Endothelial cell of umbilical vein (primary cell): Measurements from ENCODE around the gene ZDHHC9. TPM values are rescaled to one million over a fixed set of nuclear protein-coding genes. Genes with fewer than 3 reads are reported as not detected.
A peak's percentile ranks its signal among the peaks of the same experiment; 100 is the strongest.

ENCODE experiments used
- BruUV-seq: library from RNA; stranded (reverse); fragments of 400-500 nt; replicated peaks from 2 replicates; lab custom pipeline; 2021; lab: Mats Ljungman, UMichigan
- CTCF ChIA-PET: fragments of 300-600, 350-600 bp; sonication (Branson Sonifier 250); formaldehyde crosslinking; loops from one replicate; lab custom pipeline; 2021; ENCODE audit warnings: antibody characterized with exemption, inconsistent platforms; lab: Charles Lee
- POLR2A ChIA-PET: fragments of 300-600, 350-600 bp; sonication (Branson Sonifier 250); formaldehyde crosslinking; loops from one replicate; lab custom pipeline; 2021; ENCODE audit warnings: antibody characterized with exemption, inconsistent platforms; lab: Charles Lee
- DNase-seq: peaks from one replicate; pipeline ENCODE4 v3.0.0-alpha.2; 2011; ENCODE audit warnings: low read depth, low spot score
- FAIRE-seq: peaks from 2 replicates; lab custom pipeline; 2011; peaks lifted over from hg19 to GRCh38; lab: Jason Lieb, UNC
- H2AFZ ChIP-seq: 2 replicates; pipeline ENCODE4 v1.6.0; 2012; ENCODE audit warnings: low read depth, low read length, control low read depth, inconsistent platforms
- H3K27ac ChIP-seq: 2 replicates; pipeline ENCODE4 v1.5.1; 2011; ENCODE audit warnings: low read depth, mild to moderate bottlenecking, control low read depth, low read length, moderate library complexity; ENCODE audit not compliant: insufficient read depth
- H3K27me3 ChIP-seq, 2 experiments: 2 replicates each; pipeline versions ENCODE4 v1.6.0 to v1.6.1; 2011; ENCODE audit warnings: low read length in 2 of 2, mixed read lengths in 1 of 2; ENCODE audit not compliant: control insufficient read depth in 2 of 2, insufficient read depth in 2 of 2
- H3K36me3 ChIP-seq, 2 experiments: 2 replicates in 1 of 2; 3 replicates in 1 of 2; pipeline ENCODE4 v1.5.1; 2011; ENCODE audit warnings: low read length in 2 of 2, mild to moderate bottlenecking in 1 of 2, moderate library complexity in 1 of 2; ENCODE audit not compliant: control insufficient read depth in 2 of 2, insufficient read depth in 2 of 2; ENCODE audit errors: extremely low read depth in 1 of 2
- H3K4me1 ChIP-seq: 3 replicates; pipeline ENCODE4 v1.5.1; 2011; ENCODE audit warnings: mild to moderate bottlenecking, low read length; ENCODE audit not compliant: control insufficient read depth, insufficient read depth; ENCODE audit errors: extremely low read depth
- H3K4me2 ChIP-seq: 2 replicates; pipeline ENCODE4 v1.6.1; 2011; ENCODE audit warnings: low read length, control low read depth, mixed read lengths; ENCODE audit not compliant: insufficient read depth
- H3K4me3 ChIP-seq, 3 experiments: fragments of 200-600 bp in 1 of 3; sonication (generic), shearing (Covaris generic) in 1 of 3; replicated peaks in 1 of 3; 2 replicates each; pipeline ENCODE4 v1.5.1; 2011 to 2016; ENCODE audit warnings: control low read depth in 3 of 3, low read length in 3 of 3, mild to moderate bottlenecking in 2 of 3, inconsistent platforms in 1 of 3, low read depth in 1 of 3, moderate library complexity in 1 of 3; ENCODE audit not compliant: insufficient read depth in 1 of 3
- H3K79me2 ChIP-seq: 2 replicates; pipeline ENCODE4 v1.6.0; 2012; ENCODE audit warnings: low read length, inconsistent platforms; ENCODE audit not compliant: control insufficient read depth, insufficient read depth
- H3K9ac ChIP-seq: replicated peaks from 2 replicates; pipeline ENCODE3; 2011; ENCODE audit warnings: low read length, control low read depth; ENCODE audit not compliant: insufficient read depth; ENCODE audit errors: extremely low read depth
- H3K9me1 ChIP-seq: replicated peaks from 3 replicates; pipeline ENCODE4 v1.6.0; 2011; ENCODE audit warnings: mild to moderate bottlenecking, low read length; ENCODE audit not compliant: control insufficient read depth, insufficient read depth; ENCODE audit errors: extremely low read depth
- H3K9me3 ChIP-seq: replicated peaks from 2 replicates; pipeline ENCODE4 v1.5.1; 2012; ENCODE audit warnings: low read length, inconsistent platforms; ENCODE audit not compliant: control insufficient read depth, insufficient read depth
- H4K20me1 ChIP-seq: replicated peaks from 2 replicates; pipeline ENCODE3; 2011; ENCODE audit warnings: mild to moderate bottlenecking, low read length; ENCODE audit not compliant: control insufficient read depth, insufficient read depth; ENCODE audit errors: extremely low read depth
- EZH2 ChIP-seq: IDR thresholded peaks from 2 replicates; pipeline ENCODE4 v1.6.1; 2012; ENCODE audit warnings: borderline replicate concordance, low read depth, mild to moderate bottlenecking, moderate library complexity, low read length, inconsistent platforms; ENCODE audit not compliant: severe bottlenecking
- FOS ChIP-seq: IDR thresholded peaks from 2 replicates; pipeline ENCODE4 v1.6.1; 2011; ENCODE audit warnings: mild to moderate bottlenecking, low read length, moderate library complexity, borderline replicate concordance; ENCODE audit not compliant: insufficient read depth
- GATA2 ChIP-seq: IDR thresholded peaks from 2 replicates; pipeline ENCODE4 v1.7.0; 2011; ENCODE audit warnings: low read depth, mild to moderate bottlenecking, moderate library complexity, mixed read lengths, low read length; ENCODE audit not compliant: insufficient read length, insufficient read depth
- JUN ChIP-seq: IDR thresholded peaks from 2 replicates; pipeline ENCODE4 v1.6.1; 2011; ENCODE audit warnings: borderline replicate concordance, low read depth; ENCODE audit not compliant: insufficient read length, insufficient read depth
- MYC ChIP-seq: IDR thresholded peaks from one replicate; pipeline ENCODE4 v1.6.1; 2011; ENCODE audit warnings: mild to moderate bottlenecking, low read depth, low read length
- POLR2A ChIP-seq: IDR thresholded peaks from 2 replicates; pipeline ENCODE4 v1.6.1; 2012; ENCODE audit warnings: low read depth, mild to moderate bottlenecking, control low read depth, low read length
- POLR2AphosphoS5 ChIP-seq: IDR thresholded peaks from 2 replicates; pipeline ENCODE4 v1.6.1; 2012; ENCODE audit warnings: low read depth, mild to moderate bottlenecking, control low read depth, low read length, moderate library complexity; ENCODE audit not compliant: insufficient read depth
- dilution Hi-C: fragments of 300-500 bp; cut with MboI; formaldehyde crosslinking; loops from one replicate; pipeline ENCODE4 v1.15.0; 2019; ENCODE audit warnings: low sequenced_read_pairs; ENCODE audit not compliant: extremely low pct_ligation_motif_present
- intact Hi-C: fragments of 100-400 bp; cut with micrococcal nuclease; formaldehyde crosslinking; loops from one replicate; pipeline ENCODE4 v1.10.0; 2022
- polyA plus RNA-seq, 4 experiments: library from polyadenylated mRNA; depleted of rRNA in 3 of 4; stranded (reverse) in 3 of 4; unstranded in 1 of 4; fragments of >200 nt; gene quantifications; 2 replicates each; pipeline versions ENCODE4 v1.2.1 to v1.2.3, GENCODE V29; 2011 to 2012; ENCODE audit warnings: missing spikeins in 1 of 4
- total RNA-seq: library from RNA; stranded (reverse); gene quantifications from 2 replicates; pipeline ENCODE4 v1.2.3, GENCODE V29; 2021
- TF ChIP-seq, protein P1 (sequence below): IDR thresholded peaks from 2 replicates; pipeline ENCODE4 v1.6.1; 2011; ENCODE audit not compliant: insufficient read depth, insufficient read length
- TF ChIP-seq, protein P2 (sequence below), 2 donors: IDR thresholded peaks; 1 replicate in 1 of 2; 2 replicates in 1 of 2; pipeline ENCODE4 v1.5.1; 2011; ENCODE audit warnings: low read length in 2 of 2, mild to moderate bottlenecking in 2 of 2, moderate library complexity in 2 of 2, control low read depth in 1 of 2, inconsistent platforms in 1 of 2, low read depth in 1 of 2; ENCODE audit not compliant: insufficient read depth in 1 of 2; ENCODE audit errors: extremely low read depth in 1 of 2

The ZDHHC9 gene
- total and polyA plus RNA-seq, 2 donors (not counting 3 experiments of a cell fraction or from before 2014, with no cell fraction given): 27.4 to 33.6 TPM

DNA sequence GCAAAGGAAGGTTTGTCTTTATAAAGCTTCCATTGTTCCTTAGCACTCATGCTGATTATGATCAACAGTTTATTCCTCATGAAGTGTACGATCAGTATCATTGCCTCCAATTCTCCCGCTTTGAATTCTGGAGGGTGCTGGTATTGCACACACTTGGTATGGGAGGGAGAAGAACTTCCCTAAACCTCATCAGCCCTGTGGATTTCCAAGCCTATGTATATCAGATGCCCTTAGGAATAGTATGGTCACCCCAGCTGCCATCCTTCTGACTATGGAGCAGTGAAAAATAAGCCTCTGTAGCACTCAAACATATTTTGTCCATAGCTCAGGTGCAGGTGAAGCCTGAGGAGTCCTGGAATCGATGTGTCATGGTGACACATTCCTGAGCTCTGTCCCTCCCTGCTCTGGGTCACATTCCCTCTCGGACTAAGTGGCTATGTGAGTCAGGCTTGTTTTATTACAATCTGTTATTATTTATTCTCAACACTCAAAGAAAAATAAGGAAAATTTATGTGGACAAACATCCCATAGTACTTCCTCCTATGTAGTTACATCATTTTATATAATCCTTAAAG lies 2.0 kb upstream of the ZDHHC9 start:
- Histone ChIP-seq H3K79me2 (peaks cover 11% of the 10 kb centered on the region), H3K27me3 (peaks cover 3 to 6% of the 10 kb centered on the region in 2 experiments), H3K9me1 (no peaks in the 10 kb centered on the region), H3K36me3 (no peaks in the 10 kb centered on the region), H2AFZ (no peak overlapping the region), H3K9ac (no peak overlapping the region), H3K4me2 (no peak overlapping the region), H4K20me1 (no peaks in the 10 kb centered on the region), H3K27ac (no peak overlapping the region), H3K9me3 (no peaks in the 10 kb centered on the region), H3K4me3 (no peak overlapping the region), H3K4me1 (peaks cover 4% of the 10 kb centered on the region)
- ChIA-PET POLR2A (no interaction called here), CTCF (interaction anchor here (0.7 to 1.6 kb wide), 2 partner anchors 215 to 244 kb away, joined by 3 to 4 read pairs; no protein-coding TSS in a partner anchor)
- dilution Hi-C loops (no loop called here), intact Hi-C loops (no loop called here)
- TF ChIP-seq, protein P1, sequence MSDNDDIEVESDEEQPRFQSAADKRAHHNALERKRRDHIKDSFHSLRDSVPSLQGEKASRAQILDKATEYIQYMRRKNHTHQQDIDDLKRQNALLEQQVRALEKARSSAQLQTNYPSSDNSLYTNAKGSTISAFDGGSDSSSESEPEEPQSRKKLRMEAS: no peak
- TF ChIP-seq JUN: no peak
- TF ChIP-seq FOS: no peak
- DNase-seq: no peak
- no peak for FAIRE-seq
- BruUV-seq: no TSS peak

DNA sequence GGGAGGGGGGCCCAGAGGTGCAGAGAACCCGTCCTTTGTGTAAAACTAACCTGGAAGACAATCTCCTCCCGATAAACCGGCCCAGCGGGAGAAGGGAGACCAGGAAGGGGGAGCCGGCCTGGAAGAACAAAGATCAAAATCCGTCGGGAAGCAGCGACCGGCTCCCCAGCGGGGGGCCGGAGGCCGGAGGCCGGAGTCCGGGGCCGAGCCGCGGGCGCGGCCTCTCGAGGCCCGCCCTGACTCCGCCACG lies 552 bp downstream of the ZDHHC9 start:
- intact Hi-C loops (loop anchor here (2.0 to 5.0 kb wide), 3 partner anchors 62 to 236 kb away; no protein-coding TSS in a partner anchor), dilution Hi-C loops (no loop called here)
- Histone ChIP-seq H3K9ac (peak overlapping the region; percentile 73), H3K79me2 (peaks cover 19% of the 10 kb centered on the region), H3K4me2 (peak overlapping the region; percentile 45), H2AFZ (peak overlapping the region; percentile 32), H3K36me3 (no peaks in the 10 kb centered on the region), H3K27me3 (peaks cover 3 to 6% of the 10 kb centered on the region in 2 experiments), H3K9me1 (no peaks in the 10 kb centered on the region), H4K20me1 (no peaks in the 10 kb centered on the region), H3K9me3 (no peaks in the 10 kb centered on the region), H3K4me1 (peaks cover 4% of the 10 kb centered on the region), H3K27ac (peak overlapping the region; percentile 59), H3K4me3 (peak overlapping the region; percentile 64 to 90 (median 69))
- no TSS peak for BruUV-seq
- FAIRE-seq: no peak
- CTCF ChIA-PET: no interaction called here
- DNase-seq: peak; percentile 3
- TF ChIP-seq, protein P2, sequence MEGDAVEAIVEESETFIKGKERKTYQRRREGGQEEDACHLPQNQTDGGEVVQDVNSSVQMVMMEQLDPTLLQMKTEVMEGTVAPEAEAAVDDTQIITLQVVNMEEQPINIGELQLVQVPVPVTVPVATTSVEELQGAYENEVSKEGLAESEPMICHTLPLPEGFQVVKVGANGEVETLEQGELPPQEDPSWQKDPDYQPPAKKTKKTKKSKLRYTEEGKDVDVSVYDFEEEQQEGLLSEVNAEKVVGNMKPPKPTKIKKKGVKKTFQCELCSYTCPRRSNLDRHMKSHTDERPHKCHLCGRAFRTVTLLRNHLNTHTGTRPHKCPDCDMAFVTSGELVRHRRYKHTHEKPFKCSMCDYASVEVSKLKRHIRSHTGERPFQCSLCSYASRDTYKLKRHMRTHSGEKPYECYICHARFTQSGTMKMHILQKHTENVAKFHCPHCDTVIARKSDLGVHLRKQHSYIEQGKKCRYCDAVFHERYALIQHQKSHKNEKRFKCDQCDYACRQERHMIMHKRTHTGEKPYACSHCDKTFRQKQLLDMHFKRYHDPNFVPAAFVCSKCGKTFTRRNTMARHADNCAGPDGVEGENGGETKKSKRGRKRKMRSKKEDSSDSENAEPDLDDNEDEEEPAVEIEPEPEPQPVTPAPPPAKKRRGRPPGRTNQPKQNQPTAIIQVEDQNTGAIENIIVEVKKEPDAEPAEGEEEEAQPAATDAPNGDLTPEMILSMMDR (IDR thresholded peaks at IDR 0.05; ENCODE audit: extremely low read depth in 1 of 2, insufficient read depth in 1 of 2, low read depth in 1 of 2, low read length in 2 of 2): no peak
- TF ChIP-seq FOS (no peak), POLR2AphosphoS5 (no peak), MYC (no peak), EZH2 (no peak), GATA2 (no peak), JUN (no peak), POLR2A (no peak)
- TF ChIP-seq, protein P1: no peak
- POLR2A ChIA-PET: no interaction called here
